ENCODE results near the gene CDK5RAP2. TPM values are rescaled to one million over a fixed set of nuclear protein-coding genes. Genes with fewer than 3 reads are reported as not detected.

CDK5RAP2 gene
- total RNA-seq, 4 donors from 2014 or later, result 57.4 to 86.3 (median 70.3) TPM

- intact Hi-C loops (cut with DNase I; ENCODE audit: low total_unique reads), result no loop called here
- DNase-seq (no peak), ATAC-seq (no peak)
- H3K4me1 ChIP-seq, result peaks cover 9 to 14% of the 10 kb centered on the region in 2 donors
- no peaks in the 10 kb centered on the region for H3K27me3 ChIP-seq
- peaks cover 0 to 15% of the 10 kb centered on the region in 2 donors for H3K36me3 ChIP-seq
- H3K27ac ChIP-seq, result no peak overlapping the region
- no peak for TF ChIP-seq CTCF (IDR thresholded peaks at IDR 0.05 in 4 of 5, conservative IDR thresholded peaks at IDR 0.05 in 1 of 5)
- TF ChIP-seq POLR2A (IDR thresholded peaks at IDR 0.05), result no peak
- no peaks in the 10 kb centered on the region for H3K9me3 ChIP-seq
- in situ Hi-C loops (cut with MboI; ENCODE audit: low sequenced_read_pairs in 4 of 4), result loop anchor here in 1 of 4 donors (10.0 kb wide), 1 partner anchor 58 kb away; no protein-coding TSS in a partner anchor
- H3K4me3 ChIP-seq, result no peak overlapping the region
Observed at GRCh38 chr9:120416781-120417427, 163.1 kb downstream of the CDK5RAP2 start.

GRCh38 chr9:120413121-120414048 is 166.6 kb downstream of the CDK5RAP2 start:
- in situ Hi-C loops (cut with MboI; ENCODE audit: low sequenced_read_pairs in 4 of 4), result loop anchor here in 1 of 4 donors (10.0 kb wide), 1 partner anchor 61 kb away; no protein-coding TSS in a partner anchor
- intact Hi-C loops (cut with DNase I; ENCODE audit: low total_unique reads), result loop anchor here (5.0 kb wide), 1 partner anchor 119 kb away; no protein-coding TSS in a partner anchor
- TF ChIP-seq POLR2A (IDR thresholded peaks at IDR 0.05) (no peak), CTCF (IDR thresholded peaks at IDR 0.05 in 4 of 5, conservative IDR thresholded peaks at IDR 0.05 in 1 of 5) (no peak)
- no peaks in the 10 kb centered on the region for H3K9me3 ChIP-seq
- H3K4me3 ChIP-seq, result no peak overlapping the region
- H3K27me3 ChIP-seq, result no peaks in the 10 kb centered on the region
- H3K36me3 ChIP-seq, result peaks cover 0 to 8% of the 10 kb centered on the region in 2 donors
- ATAC-seq, result no peak
- DNase-seq, result no peak
- peak overlapping the region in 1 of 4 donors; percentile 6 for H3K27ac ChIP-seq
- peaks cover 15 to 20% of the 10 kb centered on the region in 2 donors for H3K4me1 ChIP-seq

DNA sequence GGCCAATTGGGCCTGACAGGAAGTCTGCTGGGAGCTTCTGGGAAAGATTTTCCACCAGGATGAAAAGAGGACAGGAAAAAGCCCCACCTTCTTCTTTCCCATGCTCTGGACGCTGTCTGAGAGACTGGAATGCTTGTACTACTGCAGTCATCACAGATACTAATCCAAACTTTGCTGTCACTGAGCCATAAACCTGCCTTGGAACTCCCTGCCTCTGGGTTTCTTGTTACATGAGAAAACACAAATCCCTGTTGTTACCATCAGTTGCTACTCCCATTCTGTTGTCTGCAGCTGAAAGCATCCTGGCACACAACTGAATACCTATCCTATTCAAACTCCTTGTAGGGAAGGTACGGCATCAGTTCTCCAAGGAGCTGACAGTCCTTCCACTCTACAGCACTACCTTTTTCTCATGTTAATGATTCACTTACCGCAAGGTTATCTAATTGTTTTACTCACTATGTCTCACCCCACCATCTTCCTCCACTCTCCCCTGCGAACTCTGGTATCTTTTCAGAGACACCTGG is 167.5 kb downstream of the CDK5RAP2 start:
- peak; percentile 80 to 81 for ATAC-seq

More for the DNA sequence above, 167.5 kb downstream of the CDK5RAP2 start:
- Histone ChIP-seq H3K9me3 (no peaks in the 10 kb centered on the region), H3K4me3 (no peak overlapping the region), H3K27ac (peak overlapping the region in 2 of 4 donors; percentile 3 to 28), H3K36me3 (peaks cover 0 to 17% of the 10 kb centered on the region in 2 donors), H3K27me3 (no peaks in the 10 kb centered on the region), H3K4me1 (peaks cover 15 to 20% of the 10 kb centered on the region in 2 donors)
- DNase-seq, result no peak
- no peak for TF ChIP-seq CTCF (IDR thresholded peaks at IDR 0.05 in 4 of 5, conservative IDR thresholded peaks at IDR 0.05 in 1 of 5)
- TF ChIP-seq POLR2A (IDR thresholded peaks at IDR 0.05), result no peak
- in situ Hi-C loops (cut with MboI; ENCODE audit: low sequenced_read_pairs in 4 of 4) (loop anchor here in 1 of 4 donors (10.0 kb wide), 1 partner anchor 62 kb away; no protein-coding TSS in a partner anchor), intact Hi-C loops (cut with DNase I; ENCODE audit: low total_unique reads) (loop anchor here (5.0 kb wide), 1 partner anchor 120 kb away; no protein-coding TSS in a partner anchor)
